SU-DHL-6 (cell line): ENCODE results near the gene NAA80.

Experiments
- EZH2phosphoT487 ChIP-seq: fragments of 200-600 bp; sonication (generic), shearing (Covaris generic); conservative IDR thresholded peaks from 2 replicates; pipeline ENCODE4 v1.6.1; 2018; ENCODE audit warnings: mild to moderate bottlenecking, antibody characterized with exemption, low read length, moderate library complexity, mixed read lengths
- TF ChIP-seq, protein P1 (sequence below): fragments of 200-600 bp; sonication (generic); IDR thresholded peaks from one replicate; pipeline ENCODE4 v1.5.1; 2017; ENCODE audit warnings: antibody characterized with exemption, mild to moderate bottlenecking, low read length, moderate library complexity; ENCODE audit not compliant: insufficient read depth, poor library complexity, severe bottlenecking

DNA sequence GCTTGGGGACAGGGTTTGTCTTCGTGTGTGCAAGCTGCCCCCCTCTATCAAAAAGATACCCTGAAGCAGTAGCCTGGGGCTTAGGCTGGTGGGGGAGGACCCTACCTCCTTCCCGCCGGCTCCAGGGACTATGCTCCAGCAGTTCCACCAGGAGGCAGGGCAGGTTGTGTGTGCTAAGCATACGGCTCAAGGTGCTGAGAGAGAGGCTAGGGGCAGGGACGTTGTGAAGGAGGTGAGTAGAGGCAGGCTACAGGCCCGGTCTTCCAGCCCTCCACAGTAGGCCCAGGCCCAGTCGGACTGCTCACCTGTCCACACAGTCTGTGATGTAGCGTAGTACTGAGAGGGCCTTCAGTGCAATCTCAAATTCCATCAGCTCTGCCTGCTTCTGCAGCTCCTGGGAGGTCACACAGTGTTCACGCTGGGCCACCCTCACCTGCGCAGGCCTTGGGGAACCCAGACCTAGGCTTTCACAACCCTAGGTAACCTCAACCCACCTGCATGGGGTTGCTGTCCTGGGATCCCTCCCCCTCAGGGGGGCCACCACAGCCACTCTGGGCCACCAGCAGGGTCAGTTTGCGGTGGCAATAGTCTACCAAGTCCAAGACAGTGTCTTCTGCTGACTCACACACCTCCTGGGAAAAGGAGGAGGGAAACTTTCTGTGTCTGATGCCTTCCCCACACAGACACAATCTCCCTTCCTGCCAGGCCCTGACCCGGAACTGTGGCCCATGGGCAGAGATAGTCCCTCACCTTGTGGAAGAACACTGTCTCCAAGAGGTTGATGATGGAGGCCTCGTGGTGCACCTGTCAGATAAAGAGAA is 43.8 kb upstream of the NAA80 start:
- TF ChIP-seq, protein P1, sequence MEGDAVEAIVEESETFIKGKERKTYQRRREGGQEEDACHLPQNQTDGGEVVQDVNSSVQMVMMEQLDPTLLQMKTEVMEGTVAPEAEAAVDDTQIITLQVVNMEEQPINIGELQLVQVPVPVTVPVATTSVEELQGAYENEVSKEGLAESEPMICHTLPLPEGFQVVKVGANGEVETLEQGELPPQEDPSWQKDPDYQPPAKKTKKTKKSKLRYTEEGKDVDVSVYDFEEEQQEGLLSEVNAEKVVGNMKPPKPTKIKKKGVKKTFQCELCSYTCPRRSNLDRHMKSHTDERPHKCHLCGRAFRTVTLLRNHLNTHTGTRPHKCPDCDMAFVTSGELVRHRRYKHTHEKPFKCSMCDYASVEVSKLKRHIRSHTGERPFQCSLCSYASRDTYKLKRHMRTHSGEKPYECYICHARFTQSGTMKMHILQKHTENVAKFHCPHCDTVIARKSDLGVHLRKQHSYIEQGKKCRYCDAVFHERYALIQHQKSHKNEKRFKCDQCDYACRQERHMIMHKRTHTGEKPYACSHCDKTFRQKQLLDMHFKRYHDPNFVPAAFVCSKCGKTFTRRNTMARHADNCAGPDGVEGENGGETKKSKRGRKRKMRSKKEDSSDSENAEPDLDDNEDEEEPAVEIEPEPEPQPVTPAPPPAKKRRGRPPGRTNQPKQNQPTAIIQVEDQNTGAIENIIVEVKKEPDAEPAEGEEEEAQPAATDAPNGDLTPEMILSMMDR: no peak
- TF ChIP-seq EZH2phosphoT487: no peak
